ENCODE measurements around the gene UBAC2. TPM values are rescaled to one million over a fixed set of nuclear protein-coding genes. Genes with fewer than 3 reads are reported as not detected.

UBAC2 gene
- total and polyA plus RNA-seq, 4 donors, result 49.9 to 77.1 (median 53.7) TPM

DNA sequence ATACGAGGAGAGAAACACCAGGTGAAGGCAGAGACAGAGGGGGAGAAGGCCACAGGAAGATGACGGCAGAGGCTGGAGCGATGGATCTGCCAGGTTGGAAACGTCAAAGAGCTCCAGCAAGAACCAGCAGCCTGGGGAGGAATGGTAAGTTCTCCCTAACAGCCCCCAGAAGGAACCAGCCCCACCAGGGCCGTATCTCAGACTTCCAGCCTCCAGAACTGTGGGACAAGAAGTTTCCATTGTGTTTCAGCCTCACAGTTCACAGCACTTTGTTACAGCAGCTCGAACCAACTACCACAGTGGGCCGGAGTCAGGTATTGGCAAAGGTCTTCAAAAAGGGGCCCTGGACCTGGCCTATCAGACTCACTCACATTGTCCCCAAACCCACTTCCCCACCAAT lies 195.8 kb downstream of the UBAC2 start:
- TF ChIP-seq, protein P1, sequence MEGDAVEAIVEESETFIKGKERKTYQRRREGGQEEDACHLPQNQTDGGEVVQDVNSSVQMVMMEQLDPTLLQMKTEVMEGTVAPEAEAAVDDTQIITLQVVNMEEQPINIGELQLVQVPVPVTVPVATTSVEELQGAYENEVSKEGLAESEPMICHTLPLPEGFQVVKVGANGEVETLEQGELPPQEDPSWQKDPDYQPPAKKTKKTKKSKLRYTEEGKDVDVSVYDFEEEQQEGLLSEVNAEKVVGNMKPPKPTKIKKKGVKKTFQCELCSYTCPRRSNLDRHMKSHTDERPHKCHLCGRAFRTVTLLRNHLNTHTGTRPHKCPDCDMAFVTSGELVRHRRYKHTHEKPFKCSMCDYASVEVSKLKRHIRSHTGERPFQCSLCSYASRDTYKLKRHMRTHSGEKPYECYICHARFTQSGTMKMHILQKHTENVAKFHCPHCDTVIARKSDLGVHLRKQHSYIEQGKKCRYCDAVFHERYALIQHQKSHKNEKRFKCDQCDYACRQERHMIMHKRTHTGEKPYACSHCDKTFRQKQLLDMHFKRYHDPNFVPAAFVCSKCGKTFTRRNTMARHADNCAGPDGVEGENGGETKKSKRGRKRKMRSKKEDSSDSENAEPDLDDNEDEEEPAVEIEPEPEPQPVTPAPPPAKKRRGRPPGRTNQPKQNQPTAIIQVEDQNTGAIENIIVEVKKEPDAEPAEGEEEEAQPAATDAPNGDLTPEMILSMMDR (IDR thresholded peaks at IDR 0.05; ENCODE audit: control extremely low read depth, extremely low read depth), result no peak
- Histone ChIP-seq H3K27ac (ENCODE audit: low read depth in 1 of 2, low read length in 1 of 2) (no peak overlapping the region), H3K36me3 (ENCODE audit: control insufficient read depth in 4 of 4, insufficient read depth in 4 of 4, low read length in 4 of 4) (no peaks in the 10 kb centered on the region), H3K9ac (ENCODE audit: insufficient read depth in 1 of 2, low read length in 2 of 2) (no peak overlapping the region), H3K4me3 (no peak overlapping the region), H3K27me3 (ENCODE audit: control insufficient read depth in 3 of 3, insufficient read depth in 3 of 3, low read length in 2 of 3) (no peaks in the 10 kb centered on the region), H3K9me3 (ENCODE audit: control insufficient read depth in 4 of 4, insufficient read depth in 3 of 4, low read length in 3 of 4) (no peaks in the 10 kb centered on the region), H3K4me1 (ENCODE audit: control insufficient read depth in 5 of 5, insufficient read depth in 5 of 5, low read length in 5 of 5) (no peaks in the 10 kb centered on the region)
- ATAC-seq (ENCODE audit: insufficient read depth, low FRiP score) (no peak), DNase-seq (no peak)
- WGBS, 2 donors, result 94 to 99% methylated on average over 7 of the region's 7 CpGs

DNA sequence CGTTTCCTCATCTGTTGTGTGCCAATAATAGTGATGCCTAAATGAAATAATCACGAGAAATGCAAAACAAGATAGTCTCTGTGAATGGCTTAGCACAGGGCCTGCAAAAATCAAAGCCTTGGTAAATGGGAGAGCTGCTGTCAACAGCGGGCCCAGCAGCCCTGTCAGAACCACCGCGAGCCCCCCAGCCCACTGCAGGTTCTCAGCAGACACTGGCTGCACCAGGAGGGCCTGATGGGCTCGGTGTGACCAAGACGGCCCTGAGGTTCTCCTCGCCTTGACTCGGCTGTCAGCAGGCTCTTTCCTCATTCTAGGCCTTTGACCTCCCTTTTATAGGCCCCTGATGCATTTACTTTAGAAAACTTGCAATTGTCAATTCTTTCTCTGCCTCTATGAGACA lies 197.4 kb downstream of the UBAC2 start:
- WGBS, 2 donors, result 94 to 96% methylated on average over 9 of the region's 9 CpGs
- Histone ChIP-seq H3K27ac (ENCODE audit: low read depth in 1 of 2, low read length in 1 of 2) (no peak overlapping the region), H3K9ac (ENCODE audit: insufficient read depth in 1 of 2, low read length in 2 of 2) (no peak overlapping the region), H3K9me3 (ENCODE audit: control insufficient read depth in 4 of 4, insufficient read depth in 3 of 4, low read length in 3 of 4) (no peaks in the 10 kb centered on the region), H3K4me3 (no peak overlapping the region), H3K4me1 (ENCODE audit: control insufficient read depth in 5 of 5, insufficient read depth in 5 of 5, low read length in 5 of 5) (no peaks in the 10 kb centered on the region), H3K36me3 (ENCODE audit: control insufficient read depth in 4 of 4, insufficient read depth in 4 of 4, low read length in 4 of 4) (no peaks in the 10 kb centered on the region), H3K27me3 (ENCODE audit: control insufficient read depth in 3 of 3, insufficient read depth in 3 of 3, low read length in 2 of 3) (no peaks in the 10 kb centered on the region)
- DNase-seq (no peak), ATAC-seq (ENCODE audit: insufficient read depth, low FRiP score) (no peak)
- TF ChIP-seq, protein P1 (IDR thresholded peaks at IDR 0.05; ENCODE audit: control extremely low read depth, extremely low read depth), result no peak

DNA sequence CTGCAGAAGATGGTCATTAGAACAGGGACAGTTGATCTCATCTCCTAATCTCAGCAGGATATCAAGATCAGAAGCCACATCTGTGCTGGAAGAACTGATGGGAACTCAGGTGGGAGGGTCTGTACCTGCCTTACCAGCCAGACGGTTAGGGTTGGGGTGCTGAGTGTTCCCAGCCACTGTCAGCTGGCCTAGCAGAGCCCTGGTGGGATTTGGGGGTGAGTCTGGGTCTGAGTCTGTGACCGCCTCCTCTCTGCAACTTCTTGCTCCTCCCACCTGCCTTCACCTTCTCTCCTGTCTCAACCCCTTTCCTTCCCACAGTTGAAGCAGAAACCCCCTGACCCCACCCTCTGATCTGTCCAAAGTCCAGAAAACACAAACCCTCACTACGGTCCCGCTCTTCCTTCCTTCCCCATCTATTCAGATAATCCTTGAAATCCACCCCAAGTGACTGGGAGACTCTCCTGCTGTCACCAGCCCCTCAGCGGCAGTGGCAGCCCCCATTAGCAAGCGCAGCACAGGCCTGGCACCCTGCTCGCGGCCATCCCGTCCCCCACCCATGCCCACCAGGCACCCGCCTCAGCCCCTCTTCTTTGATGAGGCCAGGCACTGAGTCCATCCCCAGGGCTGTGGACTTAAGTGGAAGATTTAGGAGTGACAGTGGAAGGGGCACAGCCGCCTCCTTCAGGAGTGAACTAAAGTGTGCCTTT lies 198.4 kb downstream of the UBAC2 start:
- Histone ChIP-seq H3K27me3 (ENCODE audit: control insufficient read depth in 3 of 3, insufficient read depth in 3 of 3, low read length in 2 of 3) (no peaks in the 10 kb centered on the region), H3K4me1 (ENCODE audit: control insufficient read depth in 5 of 5, insufficient read depth in 5 of 5, low read length in 5 of 5) (no peaks in the 10 kb centered on the region), H3K36me3 (ENCODE audit: control insufficient read depth in 4 of 4, insufficient read depth in 4 of 4, low read length in 4 of 4) (no peaks in the 10 kb centered on the region), H3K9ac (ENCODE audit: insufficient read depth in 1 of 2, low read length in 2 of 2) (no peak overlapping the region), H3K27ac (ENCODE audit: low read depth in 1 of 2, low read length in 1 of 2) (no peak overlapping the region), H3K4me3 (no peak overlapping the region), H3K9me3 (ENCODE audit: control insufficient read depth in 4 of 4, insufficient read depth in 3 of 4, low read length in 3 of 4) (no peaks in the 10 kb centered on the region)
- DNase-seq (no peak), ATAC-seq (ENCODE audit: insufficient read depth, low FRiP score) (no peak)
- WGBS, 2 donors, result 96% methylated on average over 11 of the region's 11 CpGs
- TF ChIP-seq, protein P1 (IDR thresholded peaks at IDR 0.05; ENCODE audit: control extremely low read depth, extremely low read depth), result no peak

GRCh38 chr13:99399623-99399974 lies 198.9 kb downstream of the UBAC2 start:
- ATAC-seq (ENCODE audit: insufficient read depth, low FRiP score) (no peak), DNase-seq (no peak)
- WGBS, 2 donors, result 71 to 83% methylated on average over 8 of the region's 8 CpGs
- TF ChIP-seq, protein P1 (IDR thresholded peaks at IDR 0.05; ENCODE audit: control extremely low read depth, extremely low read depth), result no peak
- Histone ChIP-seq H3K27ac (ENCODE audit: low read depth in 1 of 2, low read length in 1 of 2) (no peak overlapping the region), H3K36me3 (ENCODE audit: control insufficient read depth in 4 of 4, insufficient read depth in 4 of 4, low read length in 4 of 4) (no peaks in the 10 kb centered on the region), H3K4me1 (ENCODE audit: control insufficient read depth in 5 of 5, insufficient read depth in 5 of 5, low read length in 5 of 5) (no peaks in the 10 kb centered on the region), H3K9me3 (ENCODE audit: control insufficient read depth in 4 of 4, insufficient read depth in 3 of 4, low read length in 3 of 4) (no peaks in the 10 kb centered on the region), H3K9ac (ENCODE audit: insufficient read depth in 1 of 2, low read length in 2 of 2) (no peak overlapping the region), H3K4me3 (no peak overlapping the region), H3K27me3 (ENCODE audit: control insufficient read depth in 3 of 3, insufficient read depth in 3 of 3, low read length in 2 of 3) (no peaks in the 10 kb centered on the region)
